Activated naive CD8-positive, alpha-beta T cell treated with anti-CD3 and anti-CD28 coated beads, Interleukin-2, amount 50 U/mL, for 24 hours (primary cell): ENCODE results near the gene CRYBA1.
"Not testable (repeated sequence)": the region's sequence is repeated elsewhere in the genome, so short reads cannot be mapped to it uniquely, and the experiment has no call there.

Experiments
- ATAC-seq: fragments of 150-1000 bp; cut with Tn5 transposase; one replicate; pipeline ENCODE4 v1.10.0; 2021
- DNase-seq: peaks from one replicate; pipeline ENCODE4 v3.0.0; 2021
- H3K27ac Mint-ChIP-seq: one replicate; pipeline ENCODE4 v1.8.0; 2021; ENCODE audit warnings: mild to moderate bottlenecking, mixed read lengths
- H3K27me3 Mint-ChIP-seq: one replicate; pipeline ENCODE4 v1.8.0; 2021; ENCODE audit warnings: mixed read lengths
- H3K36me3 Mint-ChIP-seq: one replicate; pipeline ENCODE4 v1.8.0; 2021; ENCODE audit warnings: low read depth, mixed read lengths
- H3K4me1 Mint-ChIP-seq: one replicate; pipeline ENCODE4 v1.8.0; 2021; ENCODE audit warnings: mixed read lengths
- H3K4me3 Mint-ChIP-seq: one replicate; pipeline ENCODE4 v1.8.0; 2021; ENCODE audit warnings: mild to moderate bottlenecking, moderate library complexity, mixed read lengths
- H3K9me3 Mint-ChIP-seq: one replicate; pipeline ENCODE4 v1.8.0; 2021; ENCODE audit warnings: mixed read lengths

The CRYBA1 gene

GRCh38 chr17:29219378-29220047 lies 27.1 kb upstream of the CRYBA1 start:
- Mint-ChIP-seq H3K36me3 (no peaks in the 10 kb centered on the region), H3K9me3 (no peaks in the 10 kb centered on the region), H3K27ac (no peak overlapping the region), H3K27me3 (no peaks in the 10 kb centered on the region), H3K4me1 (peaks cover 4% of the 10 kb centered on the region), H3K4me3 (no peak overlapping the region)
- DNase-seq, result peak; percentile 81
- ATAC-seq, result peak; percentile 90

GRCh38 chr17:29221338-29221737 lies 25.3 kb upstream of the CRYBA1 start:
- DNase-seq, H3K36me3 Mint-ChIP-seq, H3K9me3 Mint-ChIP-seq, H3K4me1 Mint-ChIP-seq, H3K27me3 Mint-ChIP-seq, H3K27ac Mint-ChIP-seq, H3K4me3 Mint-ChIP-seq, ATAC-seq: not testable (repeated sequence)

GRCh38 chr17:29225396-29225795 lies 21.3 kb upstream of the CRYBA1 start:
- Mint-ChIP-seq H3K9me3 (no peaks in the 10 kb centered on the region), H3K27ac (no peak overlapping the region), H3K4me3 (no peak overlapping the region), H3K4me1 (peaks cover 2% of the 10 kb centered on the region), H3K27me3 (peaks cover 2% of the 10 kb centered on the region), H3K36me3 (no peaks in the 10 kb centered on the region)
- DNase-seq (no peak), ATAC-seq (no peak)

GRCh38 chr17:29233301-29233700 lies 13.4 kb upstream of the CRYBA1 start:
- Mint-ChIP-seq H3K27ac (no peak overlapping the region), H3K4me3 (no peak overlapping the region), H3K27me3 (no peaks in the 10 kb centered on the region), H3K4me1 (no peaks in the 10 kb centered on the region), H3K36me3 (no peaks in the 10 kb centered on the region), H3K9me3 (no peaks in the 10 kb centered on the region)
- DNase-seq (no peak), ATAC-seq (no peak)

- not testable (repeated sequence) for H3K4me1 Mint-ChIP-seq, H3K9me3 Mint-ChIP-seq, H3K36me3 Mint-ChIP-seq, H3K4me3 Mint-ChIP-seq, ATAC-seq, DNase-seq, H3K27me3 Mint-ChIP-seq, H3K27ac Mint-ChIP-seq
Measured at GRCh38 chr17:29234972-29235371, 11.7 kb upstream of the CRYBA1 start.

GRCh38 chr17:29235904-29236303 lies 10.8 kb upstream of the CRYBA1 start:
- Mint-ChIP-seq H3K27ac (no peak overlapping the region), H3K27me3 (no peaks in the 10 kb centered on the region), H3K4me3 (no peak overlapping the region), H3K4me1 (peaks cover 6% of the 10 kb centered on the region), H3K9me3 (no peaks in the 10 kb centered on the region), H3K36me3 (no peaks in the 10 kb centered on the region)
- DNase-seq (no peak), ATAC-seq (no peak)

GRCh38 chr17:29237476-29238132 lies 9.1 kb upstream of the CRYBA1 start:
- no peaks in the 10 kb centered on the region for H3K9me3 Mint-ChIP-seq
- H3K27ac Mint-ChIP-seq, result no peak overlapping the region
- no peaks in the 10 kb centered on the region for H3K27me3 Mint-ChIP-seq
- no peak overlapping the region for H3K4me3 Mint-ChIP-seq
- no peak for DNase-seq
- ATAC-seq, result no peak
- peaks cover 8% of the 10 kb centered on the region for H3K4me1 Mint-ChIP-seq
- no peaks in the 10 kb centered on the region for H3K36me3 Mint-ChIP-seq

- Mint-ChIP-seq H3K36me3 (no peaks in the 10 kb centered on the region), H3K9me3 (no peaks in the 10 kb centered on the region), H3K4me3 (no peak overlapping the region), H3K27me3 (no peaks in the 10 kb centered on the region), H3K27ac (no peak overlapping the region), H3K4me1 (peaks cover 8% of the 10 kb centered on the region)
- DNase-seq (no peak), ATAC-seq (no peak)
Measured at GRCh38 chr17:29238133-29238850, 8.4 kb upstream of the CRYBA1 start.

- H3K4me3 Mint-ChIP-seq, result no peak overlapping the region
- peaks cover 8% of the 10 kb centered on the region for H3K4me1 Mint-ChIP-seq
- no peaks in the 10 kb centered on the region for H3K9me3 Mint-ChIP-seq
- no peaks in the 10 kb centered on the region for H3K27me3 Mint-ChIP-seq
- ATAC-seq (no peak), DNase-seq (no peak)
- H3K27ac Mint-ChIP-seq, result no peak overlapping the region
- no peaks in the 10 kb centered on the region for H3K36me3 Mint-ChIP-seq
Measured at GRCh38 chr17:29240477-29240876, 6.2 kb upstream of the CRYBA1 start.

- H3K9me3 Mint-ChIP-seq, result no peaks in the 10 kb centered on the region
- H3K4me1 Mint-ChIP-seq, result peaks cover 8% of the 10 kb centered on the region
- ATAC-seq (peak; percentile 96), DNase-seq (no peak)
- H3K27me3 Mint-ChIP-seq, result no peaks in the 10 kb centered on the region
- H3K36me3 Mint-ChIP-seq, result no peaks in the 10 kb centered on the region
- no peak overlapping the region for H3K4me3 Mint-ChIP-seq
- H3K27ac Mint-ChIP-seq, result no peak overlapping the region
Measured at GRCh38 chr17:29240968-29241963, 5.4 kb upstream of the CRYBA1 start.

- no peaks in the 10 kb centered on the region for H3K27me3 Mint-ChIP-seq
- H3K36me3 Mint-ChIP-seq, result no peaks in the 10 kb centered on the region
- peaks cover 8% of the 10 kb centered on the region for H3K4me1 Mint-ChIP-seq
- no peaks in the 10 kb centered on the region for H3K9me3 Mint-ChIP-seq
- no peak overlapping the region for H3K4me3 Mint-ChIP-seq
- DNase-seq (no peak), ATAC-seq (no peak)
- no peak overlapping the region for H3K27ac Mint-ChIP-seq
Measured at GRCh38 chr17:29242051-29242450, 4.6 kb upstream of the CRYBA1 start.

GRCh38 chr17:29242790-29243189 lies 3.9 kb upstream of the CRYBA1 start:
- DNase-seq (no peak), ATAC-seq (no peak)
- H3K9me3 Mint-ChIP-seq, result no peaks in the 10 kb centered on the region
- H3K4me3 Mint-ChIP-seq, result no peak overlapping the region
- H3K4me1 Mint-ChIP-seq, result peaks cover 8% of the 10 kb centered on the region
- H3K36me3 Mint-ChIP-seq, result no peaks in the 10 kb centered on the region
- no peaks in the 10 kb centered on the region for H3K27me3 Mint-ChIP-seq
- no peak overlapping the region for H3K27ac Mint-ChIP-seq

- peaks cover 8% of the 10 kb centered on the region for H3K4me1 Mint-ChIP-seq
- no peaks in the 10 kb centered on the region for H3K9me3 Mint-ChIP-seq
- ATAC-seq (no peak), DNase-seq (no peak)
- H3K36me3 Mint-ChIP-seq, result no peaks in the 10 kb centered on the region
- H3K4me3 Mint-ChIP-seq, result no peak overlapping the region
- H3K27ac Mint-ChIP-seq, result no peak overlapping the region
- no peaks in the 10 kb centered on the region for H3K27me3 Mint-ChIP-seq
Measured at GRCh38 chr17:29243792-29244191, 2.9 kb upstream of the CRYBA1 start.

GRCh38 chr17:29245401-29245800 lies 1.3 kb upstream of the CRYBA1 start:
- H3K27me3 Mint-ChIP-seq, result no peaks in the 10 kb centered on the region
- no peaks in the 10 kb centered on the region for H3K9me3 Mint-ChIP-seq
- H3K4me3 Mint-ChIP-seq, result no peak overlapping the region
- DNase-seq (no peak), ATAC-seq (no peak)
- no peaks in the 10 kb centered on the region for H3K36me3 Mint-ChIP-seq
- H3K27ac Mint-ChIP-seq, result no peak overlapping the region
- H3K4me1 Mint-ChIP-seq, result peaks cover 7% of the 10 kb centered on the region
